ENCODE data around the gene PLAAT3.
A peak's percentile ranks its signal among the peaks of the same experiment; 100 is the strongest.
"Not testable (repeated sequence)": the region's sequence is repeated elsewhere in the genome, so short reads cannot be mapped to it uniquely, and the experiment has no call there.

PLAAT3 gene

DNA sequence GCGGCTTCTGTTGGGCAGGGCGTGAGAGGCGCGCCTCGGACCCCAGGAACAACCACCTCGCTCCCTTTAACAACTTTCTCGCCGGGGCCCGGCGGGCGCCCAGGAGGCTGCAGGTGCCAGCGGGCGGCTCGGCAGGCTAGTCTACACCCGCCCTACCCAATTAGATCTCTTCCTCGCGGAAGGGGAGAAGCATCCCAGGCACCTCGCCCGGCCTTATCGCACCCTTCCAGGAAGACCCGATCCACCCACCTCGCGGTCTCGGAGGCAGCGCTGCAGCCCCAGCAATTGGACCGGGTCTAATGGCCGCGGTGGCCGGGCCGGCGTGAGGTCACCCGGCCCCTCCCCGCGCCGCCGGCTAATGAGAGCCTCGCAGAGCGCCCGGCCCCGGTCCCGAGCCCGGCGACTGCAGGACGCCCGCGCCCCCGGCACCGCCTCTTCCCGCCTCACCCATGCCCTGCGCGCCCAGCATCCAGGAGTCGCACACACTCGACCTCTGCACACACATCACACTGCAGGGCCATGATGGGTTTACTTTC, at the start of gene PLAAT3:
Gene PLAAT3 (minus strand): TSS at position 298 of the 536 bp plus-strand sequence. CDS start 419 bp downstream, outside the sequence.
- peak; percentile 99 for DNase-seq (ENCODE audit: low spot score)

DNA sequence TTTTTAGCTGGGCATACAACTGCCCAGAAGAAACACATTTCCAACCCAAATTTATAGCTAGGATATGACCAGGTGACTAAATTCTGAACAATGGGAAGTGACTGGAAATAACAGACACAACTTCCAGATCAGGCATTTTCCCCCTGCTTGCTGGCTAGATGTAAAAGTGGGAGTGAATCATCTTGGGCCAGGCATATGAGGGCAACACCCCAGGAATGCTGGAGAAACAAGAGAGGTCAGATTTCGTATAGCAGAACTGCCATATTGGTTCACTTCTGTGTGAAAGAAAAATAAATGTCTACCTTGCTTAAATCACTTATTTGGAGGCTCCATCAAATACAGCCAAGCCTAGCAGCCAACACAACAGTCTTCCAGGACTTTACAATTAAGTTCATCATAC, 49.6 kb upstream of the PLAAT3 start:
- no peak for DNase-seq (ENCODE audit: low spot score)

DNA sequence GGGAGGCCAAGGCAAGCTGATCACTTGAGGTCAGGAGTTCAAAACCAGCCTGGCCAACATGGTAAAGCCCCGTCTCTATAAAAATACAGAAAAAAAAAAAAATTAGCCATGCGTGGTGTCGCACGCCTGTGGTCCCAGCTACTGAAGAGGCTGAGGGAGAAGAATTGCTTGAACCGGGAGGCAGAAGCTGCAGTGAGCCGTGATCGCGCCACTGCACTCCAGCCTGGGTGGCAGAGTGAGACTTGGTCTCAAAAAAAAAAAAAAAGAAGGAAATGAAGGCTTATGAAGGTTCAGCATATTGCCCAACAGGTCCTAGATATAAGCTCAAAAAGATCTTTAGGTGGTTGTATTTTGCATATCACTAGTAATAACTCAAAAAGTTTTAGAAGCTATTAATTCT, 46.7 kb upstream of the PLAAT3 start:
- DNase-seq (ENCODE audit: low spot score) = no peak

DNA sequence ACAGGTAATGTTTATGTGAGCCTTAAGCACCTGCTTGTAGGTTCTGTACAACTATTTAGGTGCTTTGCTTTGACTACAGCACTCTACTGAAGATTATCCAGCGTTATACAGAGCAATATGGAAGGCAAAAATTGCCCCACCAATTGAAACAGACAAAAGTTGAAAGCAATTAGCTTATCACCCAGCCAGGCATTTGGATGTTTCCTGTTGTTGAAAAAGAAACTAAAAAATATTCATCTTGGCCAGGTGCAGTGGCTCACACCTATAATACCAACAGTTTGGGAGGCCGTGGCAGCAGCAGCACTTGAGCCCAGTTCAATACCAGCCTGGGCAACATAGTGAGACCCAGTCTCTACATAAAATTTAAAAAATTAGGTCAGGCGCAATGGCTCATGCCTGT, 38.4 kb upstream of the PLAAT3 start:
- DNase-seq (ENCODE audit: low spot score) = no peak

DNA sequence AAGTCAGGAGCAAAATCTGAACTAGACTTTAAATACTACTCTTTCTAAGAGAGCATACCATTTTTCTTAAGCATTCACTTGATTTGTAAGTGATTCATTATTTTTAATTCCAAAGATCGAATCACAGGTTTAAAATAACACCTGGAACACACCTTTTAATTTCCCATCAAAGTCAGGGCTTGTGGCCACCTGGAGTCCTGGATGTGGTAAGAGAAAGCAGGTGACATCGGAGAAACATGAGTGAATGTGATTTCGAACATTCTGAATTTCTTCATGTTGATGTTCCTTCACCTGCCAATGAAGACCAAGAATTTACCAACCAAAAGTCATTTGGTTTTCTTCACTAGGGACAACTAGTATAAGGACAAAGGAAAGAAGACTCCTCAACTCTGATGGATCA, 29.0 kb upstream of the PLAAT3 start:
- DNase-seq (ENCODE audit: low spot score) = no peak

DNA sequence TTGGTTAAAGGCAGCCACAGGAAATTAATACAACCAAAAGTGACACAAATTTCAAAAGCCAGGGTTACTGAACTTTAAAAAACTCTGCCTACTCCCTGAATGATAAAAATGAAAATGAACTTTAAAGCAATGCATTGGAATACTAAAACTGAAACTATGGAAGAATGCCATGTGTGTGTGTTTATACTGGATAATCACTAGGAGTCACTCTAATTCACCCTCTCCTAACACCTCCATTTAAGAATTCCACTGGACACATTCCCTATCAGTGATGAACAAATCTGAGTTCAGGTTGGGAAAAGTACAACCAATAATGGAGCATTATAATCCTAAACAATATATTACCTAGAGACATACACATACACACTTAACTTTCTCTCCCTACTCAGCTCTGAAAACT, 27.5 kb upstream of the PLAAT3 start:
- no peak for DNase-seq (ENCODE audit: low spot score)

DNA sequence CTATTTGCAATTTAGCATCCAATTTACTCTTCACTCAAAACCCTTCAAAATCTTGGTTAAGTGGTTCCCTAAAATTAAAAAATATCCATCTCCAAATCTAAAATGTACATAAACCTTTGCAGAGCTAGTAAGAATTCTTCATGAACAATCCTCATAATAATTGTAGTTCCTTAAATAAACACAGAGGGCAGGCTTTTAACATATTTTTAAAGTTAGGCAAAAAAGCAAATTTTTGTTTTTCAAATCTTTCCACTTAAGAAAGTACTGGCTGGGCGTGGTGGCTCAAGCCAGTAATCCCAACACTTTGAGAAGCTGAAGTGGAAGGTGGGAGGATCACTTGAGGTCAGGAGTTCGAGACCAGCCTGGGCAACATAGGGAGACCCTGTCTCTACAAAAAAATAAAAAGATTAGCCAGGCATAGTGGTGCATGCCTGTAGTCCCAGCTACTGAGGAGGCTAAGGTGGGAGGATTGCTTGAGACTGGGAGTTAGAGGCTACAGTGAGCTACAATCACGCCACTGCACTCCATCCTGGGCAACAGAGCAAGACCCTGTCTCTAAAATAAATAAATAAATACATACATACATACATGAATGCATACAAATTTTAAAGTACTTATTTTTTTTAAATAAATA, 25.1 kb upstream of the PLAAT3 start:
- DNase-seq (ENCODE audit: low spot score) = no peak

DNA sequence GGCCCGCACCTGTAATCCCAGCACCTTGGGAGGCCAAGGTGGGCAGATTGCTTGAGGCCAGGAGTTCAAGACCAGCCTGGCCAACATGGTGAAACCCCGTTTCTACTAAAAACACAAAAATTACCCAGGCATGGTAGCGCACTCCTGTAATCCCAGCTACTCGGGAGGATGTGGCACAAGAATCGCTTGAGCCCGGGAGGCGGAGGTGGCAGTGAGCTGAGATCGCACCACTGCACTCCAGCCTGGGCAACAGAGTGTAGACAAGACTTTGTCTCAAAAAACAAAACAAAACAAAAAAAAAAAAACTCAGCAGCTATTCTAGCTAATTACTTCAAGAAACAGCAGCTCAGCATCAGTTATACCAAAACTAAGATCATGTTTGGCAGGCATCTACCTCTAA, 24.2 kb upstream of the PLAAT3 start:
- not testable (repeated sequence) for DNase-seq (ENCODE audit: low spot score)

DNA sequence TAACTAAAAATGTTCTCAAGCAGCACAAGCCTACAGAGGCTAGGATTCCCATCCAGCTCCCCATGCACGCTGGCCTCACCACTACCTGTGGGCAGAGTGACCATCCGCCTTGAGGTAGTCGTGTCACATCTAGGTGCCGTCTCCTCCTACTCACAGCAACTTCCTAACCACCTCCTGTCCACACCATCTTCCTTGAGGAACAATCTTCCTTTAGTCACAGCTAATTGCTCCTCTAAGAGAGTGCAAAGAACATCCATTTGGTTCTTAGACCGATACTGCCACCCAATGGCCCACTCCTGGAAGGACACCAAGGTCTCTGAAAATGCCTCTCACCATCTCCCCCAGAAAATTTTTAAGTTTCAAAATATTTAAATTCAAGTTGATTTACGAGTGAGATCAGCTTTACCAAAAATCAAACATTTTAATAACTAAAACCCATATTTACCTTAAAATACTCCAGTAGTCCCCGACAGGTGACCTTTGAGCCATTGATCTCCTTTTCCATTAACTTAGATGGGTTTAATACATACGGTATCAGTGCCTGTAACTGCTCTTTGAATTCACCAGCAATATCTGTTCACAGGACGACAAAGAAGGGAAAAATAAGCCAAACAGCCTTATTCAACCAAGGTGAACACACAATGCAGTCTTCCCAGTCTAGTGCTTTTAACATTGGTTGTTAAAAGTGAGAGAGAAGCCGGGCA, 21.7 kb upstream of the PLAAT3 start:
- peak; percentile 95 for DNase-seq (ENCODE audit: low spot score)

DNA sequence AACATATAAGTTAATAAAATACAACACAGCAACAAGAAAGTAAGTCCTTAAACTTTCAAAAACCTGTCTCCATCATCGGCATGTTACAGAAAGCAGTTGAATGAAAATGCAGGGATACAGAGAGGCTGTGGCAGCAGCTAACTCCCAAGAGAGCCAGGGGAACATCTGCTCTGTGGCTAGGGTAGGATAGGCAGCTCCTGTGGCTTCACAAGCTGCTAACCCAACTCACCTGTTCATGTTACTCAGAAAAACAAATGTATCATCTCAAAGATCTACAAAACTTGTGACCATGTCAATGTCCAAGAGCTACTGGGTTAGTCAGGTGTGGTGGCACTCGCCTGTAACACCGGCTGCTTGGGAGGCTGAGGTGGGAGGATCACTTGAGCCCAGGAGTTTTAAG, 15.2 kb upstream of the PLAAT3 start:
- no peak for DNase-seq (ENCODE audit: low spot score)

DNA sequence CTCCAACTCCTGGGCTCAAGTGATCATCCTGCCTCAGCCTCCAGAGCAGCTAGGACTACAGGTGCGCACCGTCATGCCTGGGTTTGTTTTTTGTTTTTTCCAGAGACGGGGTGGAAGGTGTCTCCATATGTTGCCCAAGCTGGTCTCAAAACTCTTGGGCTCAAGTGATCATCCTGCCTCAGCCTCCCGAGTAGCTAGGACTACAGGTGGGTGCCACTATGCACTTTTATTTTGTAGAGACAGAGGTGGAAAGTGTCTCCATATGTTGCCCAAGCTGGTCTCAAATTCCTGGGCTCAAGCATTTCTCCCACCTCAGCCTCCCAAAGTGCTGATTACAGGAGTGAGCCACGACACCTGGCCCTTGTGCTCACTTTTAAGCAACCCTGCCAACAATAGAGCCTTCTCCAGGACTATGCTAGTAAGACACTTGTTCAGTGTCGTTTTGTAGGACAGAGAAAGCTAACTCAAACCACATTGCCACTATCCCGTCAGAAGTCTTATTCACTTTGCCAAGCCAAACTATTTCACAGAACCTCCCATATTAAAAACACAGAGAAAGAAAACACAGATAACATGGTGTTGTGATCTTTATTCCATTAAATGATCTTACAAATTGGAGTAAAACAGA, 9.4 kb upstream of the PLAAT3 start:
- no peak for DNase-seq (ENCODE audit: low spot score)

DNA sequence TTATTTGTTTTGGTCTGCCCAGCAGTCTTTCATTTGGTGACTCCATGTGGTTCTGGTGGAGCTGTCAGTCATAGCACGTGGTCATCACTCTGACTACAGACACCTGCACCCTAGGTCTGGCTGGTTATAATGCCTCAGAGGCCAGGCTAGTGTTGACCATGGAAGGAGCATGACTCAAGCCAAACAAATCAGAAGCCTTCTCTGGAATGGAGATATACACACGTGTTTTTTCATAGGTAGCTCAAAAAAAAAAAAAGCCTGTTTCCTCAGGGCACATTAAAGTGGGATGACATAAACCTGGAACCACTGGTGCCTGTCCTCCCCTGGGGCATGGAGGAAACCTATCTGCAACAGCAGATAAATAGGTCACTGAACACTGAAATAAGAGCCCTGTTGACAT, 8.1 kb upstream of the PLAAT3 start:
- peak; percentile 91 for DNase-seq (ENCODE audit: low spot score)

DNA sequence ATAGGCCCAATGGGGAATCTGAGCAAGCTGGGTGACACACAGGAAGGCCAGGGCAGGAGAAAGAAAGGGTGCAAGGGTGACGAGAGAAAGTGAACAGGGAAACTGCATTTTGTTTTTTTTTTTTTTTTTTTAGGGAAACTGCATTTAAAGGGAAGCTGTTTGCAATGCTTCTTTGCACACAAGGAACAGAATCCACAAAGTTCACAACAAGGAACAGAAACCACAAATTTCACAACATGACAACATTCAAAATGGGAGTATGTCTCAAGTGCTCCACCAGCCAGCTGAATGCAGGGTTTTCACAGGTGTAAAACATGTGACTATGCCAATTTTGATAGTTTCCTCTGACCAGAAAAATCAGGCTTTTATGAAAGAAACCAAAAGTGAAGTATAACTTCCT, 6.8 kb upstream of the PLAAT3 start:
- DNase-seq (ENCODE audit: low spot score) = peak; percentile 55

DNA sequence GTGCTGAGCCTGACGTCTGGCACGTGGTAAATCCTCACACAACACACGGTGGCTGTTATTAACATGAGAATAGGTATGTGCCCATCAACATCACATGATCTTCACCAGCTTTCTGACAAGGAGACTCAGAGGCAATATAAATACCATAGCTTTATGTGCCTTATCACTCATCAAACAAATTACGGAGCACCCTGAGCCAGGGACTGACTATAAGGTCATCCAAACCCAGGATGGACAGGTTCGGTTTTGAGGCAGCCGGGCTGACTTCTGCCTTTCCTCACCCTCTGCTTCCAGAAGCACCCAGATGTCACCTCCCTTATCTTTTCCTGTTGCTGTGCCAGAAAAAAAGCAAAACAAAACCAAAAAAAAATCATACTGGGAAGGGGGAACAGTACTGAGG, 5.7 kb upstream of the PLAAT3 start:
- DNase-seq (ENCODE audit: low spot score) = no peak

DNA sequence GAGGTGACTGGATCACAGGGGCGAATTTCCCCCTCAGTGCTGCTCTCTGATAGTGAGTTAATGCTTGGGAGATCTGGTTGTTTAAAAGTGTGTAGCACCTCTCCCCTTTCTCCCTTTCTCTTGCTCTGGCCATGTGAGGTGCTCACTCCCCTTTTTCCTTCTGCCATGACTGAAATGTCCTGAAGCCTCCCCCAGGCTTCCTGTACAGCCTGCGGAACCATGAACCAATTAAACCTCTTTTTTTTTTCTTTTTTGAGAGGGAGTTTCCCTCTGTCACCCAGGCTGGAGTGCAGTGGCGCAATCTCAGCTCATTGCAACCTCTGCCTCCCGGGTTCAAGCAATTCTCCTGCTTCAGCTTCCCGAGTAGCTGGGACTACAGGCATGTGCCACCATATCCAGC, 3.5 kb upstream of the PLAAT3 start:
- DNase-seq (ENCODE audit: low spot score) = not testable (repeated sequence)

DNA sequence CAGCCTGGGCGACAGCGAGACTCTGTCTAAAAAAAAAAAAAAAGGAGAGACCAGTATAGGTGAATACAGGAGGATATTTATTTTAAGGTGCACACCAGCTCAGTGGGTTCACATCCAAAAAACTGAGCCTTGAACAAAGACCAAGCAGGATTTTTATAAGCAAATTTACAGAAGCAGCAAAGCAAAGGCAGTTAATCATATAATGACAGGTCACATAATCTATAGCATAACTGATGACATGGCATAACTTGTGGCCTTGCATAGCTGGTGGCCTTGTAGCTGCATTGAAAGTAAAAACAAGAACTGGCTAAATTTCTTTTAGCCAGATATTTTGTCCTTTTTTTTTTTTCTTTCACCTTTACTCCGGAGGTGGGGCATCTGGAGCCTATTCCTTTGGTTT, 2.7 kb upstream of the PLAAT3 start:
- no peak for DNase-seq (ENCODE audit: low spot score)

DNA sequence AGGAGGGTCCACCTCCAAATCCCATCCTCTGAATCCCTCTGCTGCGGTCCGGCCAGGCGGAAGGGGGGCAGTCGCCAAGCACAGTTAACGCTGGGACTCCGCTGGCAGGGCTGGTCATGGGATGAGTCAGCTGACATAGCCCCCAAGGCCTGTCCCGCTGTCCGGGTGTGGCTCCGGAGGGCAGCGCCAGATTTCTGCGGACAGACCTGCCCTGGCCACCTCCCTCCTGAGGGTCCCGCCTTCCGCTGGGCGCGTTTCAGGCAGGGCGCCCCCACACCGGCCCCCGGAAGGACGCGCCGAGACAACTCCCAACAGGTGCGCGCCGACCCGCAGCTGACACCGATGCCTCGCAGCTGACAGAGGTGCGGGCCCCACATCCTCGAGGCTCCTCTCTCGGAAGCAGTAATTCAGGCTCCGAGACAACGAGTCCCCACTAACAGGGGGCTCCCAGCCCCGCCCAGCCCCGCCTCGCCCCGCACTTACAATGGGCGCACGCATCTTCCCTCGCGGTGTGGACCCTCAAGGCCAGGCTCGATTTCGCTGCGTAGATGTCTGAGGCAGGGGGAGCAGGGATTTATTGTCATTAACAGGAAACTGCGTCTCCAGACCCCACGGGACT, 607 bp downstream of the PLAAT3 start:
- peak; percentile 96 for DNase-seq (ENCODE audit: low spot score)

DNA sequence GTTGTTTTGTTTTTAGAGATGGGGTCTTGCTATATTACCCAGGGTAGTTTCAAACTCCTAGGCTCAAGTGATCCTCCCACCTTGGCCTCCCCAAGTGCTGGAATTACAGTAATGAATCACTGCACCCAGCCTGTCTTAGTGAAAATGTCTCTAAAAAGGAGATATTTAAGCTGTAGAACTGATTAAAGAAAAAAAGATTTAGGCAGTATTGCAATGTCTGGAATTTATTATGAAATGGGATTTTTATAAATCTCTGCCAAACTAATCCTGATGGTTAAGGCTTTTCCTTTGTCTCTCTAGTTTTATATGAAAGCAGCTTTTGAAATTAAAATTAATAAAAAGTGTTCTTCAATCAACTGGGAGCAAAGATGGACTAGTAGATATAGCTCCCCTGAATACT, 2.1 kb downstream of the PLAAT3 start:
- no peak for DNase-seq (ENCODE audit: low spot score)

DNA sequence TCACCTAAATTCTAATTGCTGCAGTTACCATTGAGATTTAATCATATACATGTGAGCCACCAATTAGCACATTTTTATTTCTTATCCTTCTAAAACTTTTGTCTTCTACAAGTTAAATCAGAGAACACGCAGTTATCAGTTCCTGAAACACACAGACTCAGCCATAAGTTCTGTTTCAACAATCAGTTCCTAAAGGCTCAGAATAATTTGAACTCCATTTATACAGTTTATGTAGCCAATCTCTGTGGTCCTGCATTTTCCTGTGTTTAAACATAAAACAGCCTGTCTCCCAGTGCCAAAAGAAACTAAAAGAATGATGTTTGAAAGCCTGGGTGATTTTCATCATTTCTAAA, 2.9 kb downstream of the PLAAT3 start:
- no peak for DNase-seq (ENCODE audit: low spot score)

DNA sequence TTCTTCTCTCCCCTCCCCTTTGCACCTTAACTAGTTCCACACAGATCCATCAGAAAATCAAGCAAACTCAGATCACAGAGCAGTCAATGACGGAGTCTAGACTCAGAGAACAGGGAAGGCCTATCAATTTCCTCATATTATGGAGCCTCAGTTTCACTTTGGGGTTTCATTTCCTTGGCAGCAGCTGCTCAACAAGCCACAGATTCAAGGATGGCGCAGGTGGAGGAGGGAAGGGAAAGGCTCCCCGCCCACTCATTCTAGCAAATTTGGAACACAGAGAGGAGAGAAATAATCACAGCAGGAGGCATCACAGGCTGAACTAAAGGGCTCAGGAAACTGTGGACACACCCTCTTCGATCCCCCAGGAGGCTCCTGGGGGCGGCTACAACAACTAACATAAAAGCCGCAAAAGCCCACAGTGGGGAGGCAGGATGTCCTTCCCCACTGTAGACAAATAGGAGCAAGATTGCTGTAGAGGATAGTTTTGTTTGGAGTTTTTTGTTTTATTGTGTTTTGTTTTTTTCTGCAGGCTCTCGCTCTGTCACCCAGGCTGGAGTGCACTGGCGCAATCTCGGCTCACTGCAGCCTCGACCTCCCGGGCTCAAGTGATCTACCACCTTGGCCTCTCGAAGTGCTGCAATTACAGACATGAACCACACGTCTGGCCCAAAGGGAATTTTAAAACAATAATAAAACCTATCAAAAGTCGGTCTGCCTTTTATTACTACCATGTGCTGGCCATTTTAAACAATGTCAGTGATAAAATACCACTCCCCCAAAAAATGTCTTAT, 3.4 kb downstream of the PLAAT3 start:
- DNase-seq (ENCODE audit: low spot score) = peak; percentile 60

DNA sequence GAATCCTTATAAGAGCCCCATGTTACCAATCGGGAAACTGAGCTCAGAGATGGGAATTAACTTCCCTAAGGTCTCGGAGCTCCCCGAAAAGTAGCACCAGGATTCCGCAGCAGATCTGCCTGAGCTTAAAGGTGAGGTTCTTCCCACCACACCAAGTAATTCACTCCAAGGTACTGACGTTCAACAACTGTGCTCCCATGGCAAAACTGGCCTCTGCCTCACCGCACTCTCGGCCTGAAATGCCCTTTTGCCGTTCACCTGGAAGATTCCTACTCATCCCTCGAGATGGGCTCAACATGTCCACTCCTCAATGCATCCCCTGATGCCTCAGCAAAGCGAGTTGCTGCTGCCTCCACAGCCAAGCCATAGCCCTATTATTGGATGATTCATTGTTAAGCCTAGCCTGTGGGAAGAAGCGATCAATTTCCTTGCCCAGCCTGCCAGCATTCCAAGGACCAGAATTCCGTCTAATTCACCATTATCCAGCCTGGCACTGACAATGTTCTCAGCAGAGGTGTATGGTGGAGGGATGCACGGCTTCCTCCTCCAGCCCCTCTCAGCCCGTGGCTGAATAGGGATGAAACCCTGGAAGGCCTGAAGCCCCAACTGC, 4.2 kb downstream of the PLAAT3 start:
- DNase-seq (ENCODE audit: low spot score) = no peak

DNA sequence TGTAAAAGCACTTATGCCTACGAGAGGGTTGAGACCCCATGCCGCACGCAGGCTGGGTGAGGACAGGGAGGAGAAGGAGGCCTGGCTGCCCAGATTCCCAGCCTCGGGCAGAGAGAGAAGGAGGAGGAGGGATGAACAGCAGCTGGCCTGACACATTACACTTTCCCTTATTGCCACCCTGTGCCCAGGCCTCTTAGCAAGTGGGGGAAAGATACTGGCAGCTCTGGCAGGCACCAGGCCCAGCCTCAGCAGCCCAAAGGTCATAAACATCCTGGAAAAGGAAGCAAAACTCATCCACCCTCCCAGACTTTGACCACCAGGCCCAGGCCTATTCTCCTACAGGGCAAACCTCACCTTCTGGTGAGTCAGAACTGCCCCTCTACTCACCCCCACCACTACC, 4.7 kb downstream of the PLAAT3 start:
- peak; percentile 80 for DNase-seq (ENCODE audit: low spot score)

Data from HuH-7 (cell line).